Left ventricle myocardium inferior (tissue), 1 donor: Measurements from ENCODE around the gene CRYBG2. TPM values are rescaled to one million over a fixed set of nuclear protein-coding genes. Genes with fewer than 3 reads are reported as not detected.

Source experiments
- DNase-seq: peaks from one replicate; pipeline ENCODE4 v3.0.0-alpha.2; 2020
- H3K27ac ChIP-seq: fragments of 200-600 bp; replicated peaks from 2 replicates; pipeline ENCODE4 v1.8.0; 2021
- H3K27me3 ChIP-seq: fragments of 200-600 bp; 2 replicates; pipeline ENCODE4 v1.8.0; 2021; ENCODE audit warnings: low read depth
- H3K36me3 ChIP-seq: fragments of 200-600 bp; 2 replicates; pipeline ENCODE4 v1.8.0; 2021
- H3K4me1 ChIP-seq: fragments of 200-600 bp; 2 replicates; pipeline ENCODE4 v1.8.0; 2021
- H3K4me3 ChIP-seq: fragments of 200-600 bp; 2 replicates; pipeline ENCODE4 v1.8.0; 2021; ENCODE audit warnings: mild to moderate bottlenecking, moderate library complexity
- H3K9me3 ChIP-seq: fragments of 200-600 bp; replicated peaks from 2 replicates; pipeline ENCODE4 v1.8.0; 2021
- CTCF ChIP-seq: fragments of 200-600 bp; IDR thresholded peaks from 2 replicates; pipeline ENCODE4 v1.8.0; 2021; ENCODE audit warnings: antibody characterized with exemption, mild to moderate bottlenecking, borderline replicate concordance
- intact Hi-C: fragments of 100-400 bp; cut with micrococcal nuclease; formaldehyde crosslinking; loops from one replicate; pipeline ENCODE4 v1.11.0; 2022
- total RNA-seq: library from RNA; stranded (reverse); fragmentation: NEBNext Ultra II Directional; extraction: Animal tissue kit (Norgen Biotek cat#: 25700); gene quantifications from one replicate; pipeline ENCODE4 v1.2.1, GENCODE V29; 2021
- donor health status: DM: no; HTN: yes; CAD: no; lungs with severe emphysema.

CRYBG2 gene
- total RNA-seq, 1 donor from 2014 or later = not detected

DNA sequence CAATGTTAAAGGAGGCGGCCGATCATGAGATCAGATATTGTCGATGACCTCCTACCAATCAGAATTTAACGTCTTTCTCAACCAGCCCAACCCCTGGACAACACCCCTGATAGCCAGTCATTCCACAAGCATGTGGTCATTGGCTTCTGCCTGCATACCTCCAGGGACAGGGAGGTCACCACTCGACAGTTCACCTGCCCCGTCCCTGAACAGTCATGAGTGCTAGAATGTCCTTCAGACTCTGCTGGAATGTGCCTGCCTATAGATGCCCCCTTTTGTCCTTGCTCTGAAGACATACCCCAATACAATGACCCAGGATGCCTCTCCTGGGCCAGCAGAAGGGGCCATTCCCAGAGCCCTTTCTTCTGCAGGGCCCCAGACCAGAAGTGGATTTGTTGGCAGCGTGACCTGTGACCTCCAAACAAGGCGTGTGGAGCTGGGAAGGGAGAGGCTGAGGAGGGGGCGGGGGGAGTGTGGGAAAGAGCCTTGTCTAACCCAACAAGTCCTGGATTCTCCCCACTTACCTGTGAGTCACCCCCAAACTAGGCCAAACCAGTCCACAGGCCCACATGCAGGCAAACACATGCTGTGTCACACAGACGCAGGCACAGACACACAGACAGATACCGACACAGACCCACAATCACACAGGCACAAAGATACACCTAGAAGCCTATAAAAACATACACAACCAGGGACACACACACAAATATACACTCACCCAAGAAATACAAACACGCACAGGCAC is 2.2 kb downstream of the CRYBG2 start:
- no peaks in the 10 kb centered on the region for H3K9me3 ChIP-seq
- peaks cover 7% of the 10 kb centered on the region for H3K4me1 ChIP-seq
- peaks cover 30% of the 10 kb centered on the region for H3K27me3 ChIP-seq
- intact Hi-C loops = no loop called here
- DNase-seq = no peak
- no peak overlapping the region for H3K4me3 ChIP-seq
- no peaks in the 10 kb centered on the region for H3K36me3 ChIP-seq
- TF ChIP-seq CTCF = no peak
- no peak overlapping the region for H3K27ac ChIP-seq

DNA sequence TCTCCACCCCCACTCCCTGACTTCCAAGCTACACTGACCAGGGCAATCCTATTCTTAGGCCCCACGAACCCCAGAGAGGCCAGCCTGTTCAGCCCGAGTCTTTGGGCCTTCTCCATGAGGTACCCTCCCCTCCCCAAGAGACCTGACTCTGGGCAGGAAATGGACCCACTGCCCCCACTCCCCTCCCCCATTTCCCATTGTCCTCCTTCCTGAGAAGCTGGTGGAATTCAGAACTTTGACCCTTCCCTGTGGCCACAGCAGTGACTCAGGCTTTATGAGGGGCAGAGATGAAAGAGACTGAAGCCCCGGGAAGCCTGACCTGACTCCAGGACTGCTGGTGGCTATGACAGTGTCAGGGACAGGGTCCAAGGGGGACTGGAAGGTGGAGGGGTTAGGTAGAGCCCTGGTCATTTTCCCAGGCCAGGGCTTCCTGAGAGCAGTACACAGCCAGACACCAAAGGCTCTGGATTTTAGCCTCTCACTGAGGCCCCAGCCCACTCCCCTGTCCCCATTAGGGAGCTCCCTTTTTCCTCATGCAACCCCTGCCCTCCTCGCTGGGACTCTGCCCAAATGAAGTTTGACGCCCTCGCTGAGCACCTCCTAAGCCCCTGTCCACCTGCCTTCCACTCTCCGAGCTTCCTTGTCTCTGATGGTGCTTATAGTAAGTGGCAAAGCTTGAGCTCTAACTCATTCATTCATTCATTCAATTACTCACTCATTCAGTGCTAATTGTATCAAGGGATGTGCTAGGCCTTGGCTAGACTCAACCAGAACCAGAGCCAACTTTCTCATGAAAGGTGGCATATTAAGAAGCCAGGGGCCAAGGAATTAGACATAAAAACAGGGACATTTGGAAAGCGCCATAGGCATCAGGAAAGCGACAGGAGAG is 3.0 kb downstream of the CRYBG2 start:
- intact Hi-C loops = no loop called here
- no peaks in the 10 kb centered on the region for H3K9me3 ChIP-seq
- no peaks in the 10 kb centered on the region for H3K36me3 ChIP-seq
- peaks cover 7% of the 10 kb centered on the region for H3K4me1 ChIP-seq
- H3K27ac ChIP-seq = no peak overlapping the region
- no peak for TF ChIP-seq CTCF
- DNase-seq = no peak
- H3K4me3 ChIP-seq = no peak overlapping the region
- peaks cover 22% of the 10 kb centered on the region for H3K27me3 ChIP-seq

DNA sequence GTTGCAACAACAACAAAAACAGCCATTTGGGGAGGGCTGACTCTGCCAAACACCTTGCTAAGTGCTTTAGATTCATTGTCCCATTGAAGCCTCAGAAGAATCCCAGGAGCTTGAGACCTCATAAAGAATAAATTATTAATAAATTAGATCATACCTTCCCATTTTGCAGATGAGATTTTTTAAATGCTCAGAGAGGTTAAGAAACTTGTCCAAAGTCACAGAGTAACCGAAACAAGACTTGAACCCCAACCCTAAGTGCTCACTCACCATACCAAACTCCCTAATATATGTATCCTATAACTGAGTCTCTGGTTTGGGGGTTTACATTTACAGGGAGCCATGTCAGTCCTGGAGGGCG is 3.6 kb downstream of the CRYBG2 start:
- intact Hi-C loops = no loop called here
- Histone ChIP-seq H3K36me3 (no peaks in the 10 kb centered on the region), H3K27me3 (peaks cover 16% of the 10 kb centered on the region), H3K9me3 (no peaks in the 10 kb centered on the region), H3K4me3 (no peak overlapping the region), H3K27ac (no peak overlapping the region), H3K4me1 (peaks cover 7% of the 10 kb centered on the region)
- no peak for TF ChIP-seq CTCF
- no peak for DNase-seq

DNA sequence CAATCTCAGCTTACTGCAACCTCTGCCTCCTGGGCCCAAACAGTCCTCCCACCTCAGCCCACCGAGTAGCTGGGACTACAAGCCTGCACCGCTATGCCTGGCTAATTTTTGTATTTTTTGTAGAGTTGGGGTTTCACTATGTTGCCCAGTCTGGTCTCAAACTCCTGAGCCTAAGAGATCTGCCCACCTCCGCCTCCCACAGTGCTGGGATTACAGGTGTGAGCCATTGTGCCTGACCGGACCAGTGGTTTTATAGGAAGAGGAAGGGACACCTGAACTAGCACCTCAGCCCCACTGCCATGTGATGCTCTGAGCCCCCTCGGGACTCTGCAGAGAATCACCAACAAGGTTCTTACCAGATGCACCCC is 4.1 kb downstream of the CRYBG2 start:
- H3K9me3 ChIP-seq = no peaks in the 10 kb centered on the region
- intact Hi-C loops = no loop called here
- H3K27ac ChIP-seq = no peak overlapping the region
- peaks cover 11% of the 10 kb centered on the region for H3K27me3 ChIP-seq
- H3K4me3 ChIP-seq = no peak overlapping the region
- TF ChIP-seq CTCF = no peak
- DNase-seq = no peak
- H3K36me3 ChIP-seq = no peaks in the 10 kb centered on the region
- H3K4me1 ChIP-seq = peaks cover 7% of the 10 kb centered on the region

DNA sequence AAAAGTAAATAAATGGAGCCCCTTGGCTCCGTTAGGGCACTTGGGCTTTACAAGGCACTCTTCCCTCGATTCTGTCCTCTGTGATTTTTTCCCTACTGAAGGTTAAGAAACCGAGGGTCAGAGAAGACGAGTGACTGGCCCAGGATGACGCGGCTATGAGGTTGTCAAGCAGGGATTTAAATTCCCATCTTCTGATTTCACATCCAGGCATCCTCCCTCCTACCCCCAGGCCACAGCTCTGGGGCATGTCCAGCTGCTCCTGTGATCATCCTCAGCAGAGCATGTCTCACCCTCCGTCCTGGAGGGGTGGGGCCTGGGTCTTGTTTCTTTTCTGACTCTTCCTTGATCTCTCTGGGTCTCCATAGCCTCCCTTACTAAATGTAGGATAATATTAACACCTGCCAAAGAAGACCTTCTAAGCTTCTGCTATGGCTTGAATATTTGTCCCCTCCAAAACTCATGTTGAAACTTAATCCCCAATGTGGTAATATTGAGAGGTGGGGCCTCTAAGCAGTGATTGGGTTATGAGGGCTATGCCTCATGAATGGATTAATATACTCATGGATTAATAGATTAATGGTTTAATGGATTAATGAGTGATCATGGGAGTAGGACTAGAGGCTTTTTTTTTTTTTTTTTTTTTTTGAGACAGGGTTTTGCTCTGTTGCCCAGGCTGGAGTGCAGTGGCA is 4.6 kb downstream of the CRYBG2 start:
- no peak for DNase-seq
- intact Hi-C loops = no loop called here
- H3K4me3 ChIP-seq = no peak overlapping the region
- peaks cover 7% of the 10 kb centered on the region for H3K4me1 ChIP-seq
- no peaks in the 10 kb centered on the region for H3K9me3 ChIP-seq
- H3K27me3 ChIP-seq = peaks cover 10% of the 10 kb centered on the region
- H3K36me3 ChIP-seq = no peaks in the 10 kb centered on the region
- H3K27ac ChIP-seq = no peak overlapping the region
- no peak for TF ChIP-seq CTCF
